GM21515 (cell line): ENCODE data around the gene ATP5MC2.
"Not testable (repeated sequence)": the region's sequence is repeated elsewhere in the genome, so short reads cannot be mapped to it uniquely, and the experiment has no call there.

Source experiments
- ATAC-seq: cut with Tn5 transposase; IDR thresholded peaks from one replicate; pipeline ENCODE4 v1.9.1; 2021; ENCODE audit not compliant: unreplicated experiment

ATP5MC2 gene

DNA sequence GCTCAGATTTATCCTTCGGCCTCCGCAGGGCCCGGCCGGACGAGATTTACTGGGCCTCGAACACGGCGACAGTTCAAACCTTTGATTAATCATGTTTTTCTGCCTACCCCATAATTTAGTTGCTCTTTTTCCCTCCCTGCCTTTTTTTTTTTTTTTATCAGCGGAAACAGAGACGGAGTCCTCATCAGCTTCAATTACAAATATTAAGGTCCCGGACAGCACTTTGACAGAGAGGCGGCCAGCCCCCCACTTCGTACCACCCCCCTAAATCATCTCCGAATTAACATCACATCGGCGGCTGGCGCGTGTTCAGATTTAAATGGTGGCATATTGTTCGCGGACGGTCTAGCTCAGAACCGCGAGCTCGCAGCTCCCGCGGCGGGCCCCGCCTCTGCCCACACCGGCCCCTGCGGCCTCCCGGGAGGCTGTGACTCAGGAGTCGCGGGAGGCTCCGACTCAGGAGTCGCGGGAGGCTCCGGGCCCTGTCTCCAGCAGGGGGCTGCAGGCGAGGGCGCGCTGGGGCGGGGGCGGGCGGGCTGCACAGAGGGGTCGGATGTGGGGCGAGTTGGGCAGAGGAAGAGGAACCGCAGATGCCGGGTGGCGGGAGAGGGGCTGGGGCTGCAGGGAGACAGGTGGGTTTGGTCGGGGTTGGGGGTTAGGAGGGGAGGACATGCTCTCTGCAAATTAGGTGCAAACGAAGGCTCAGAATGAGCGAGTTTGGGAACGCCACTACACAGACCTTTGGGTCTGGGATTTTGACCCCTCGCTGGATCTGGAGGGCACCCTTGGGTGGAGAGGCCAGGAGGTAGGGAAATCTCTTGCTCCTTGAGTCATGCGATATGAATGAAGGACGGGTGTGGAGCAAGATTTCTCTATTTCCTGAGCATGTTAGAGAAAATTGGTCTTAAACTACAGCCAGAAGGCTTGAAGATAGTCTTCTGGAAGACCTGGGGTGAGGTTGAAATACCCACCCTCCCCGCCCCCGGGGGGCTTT lies 19.6 kb upstream of the ATP5MC2 start:
- no peak for ATAC-seq

GRCh38 chr12:53694756-53695151 lies 18.9 kb upstream of the ATP5MC2 start:
- ATAC-seq: no peak

DNA sequence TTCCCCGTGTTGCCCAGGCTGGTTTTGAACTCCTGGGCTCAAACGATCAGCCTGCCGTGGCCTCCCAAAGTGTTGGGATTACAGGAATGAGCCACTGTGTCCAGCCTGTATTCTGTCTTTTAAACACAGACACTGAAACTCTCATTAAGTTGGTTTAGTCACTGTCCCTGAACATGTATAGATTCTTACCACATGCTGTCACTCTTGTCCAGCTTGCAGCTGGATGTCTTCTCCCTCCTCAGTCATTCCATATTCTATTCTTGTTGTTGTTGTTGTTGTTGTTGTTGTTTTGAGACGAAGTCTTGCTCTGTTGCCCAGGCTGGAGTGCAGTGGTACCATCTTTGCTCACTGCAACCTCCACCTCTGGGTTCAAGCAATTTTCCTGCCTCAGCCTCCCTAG lies 12.3 kb upstream of the ATP5MC2 start:
- ATAC-seq: no peak

DNA sequence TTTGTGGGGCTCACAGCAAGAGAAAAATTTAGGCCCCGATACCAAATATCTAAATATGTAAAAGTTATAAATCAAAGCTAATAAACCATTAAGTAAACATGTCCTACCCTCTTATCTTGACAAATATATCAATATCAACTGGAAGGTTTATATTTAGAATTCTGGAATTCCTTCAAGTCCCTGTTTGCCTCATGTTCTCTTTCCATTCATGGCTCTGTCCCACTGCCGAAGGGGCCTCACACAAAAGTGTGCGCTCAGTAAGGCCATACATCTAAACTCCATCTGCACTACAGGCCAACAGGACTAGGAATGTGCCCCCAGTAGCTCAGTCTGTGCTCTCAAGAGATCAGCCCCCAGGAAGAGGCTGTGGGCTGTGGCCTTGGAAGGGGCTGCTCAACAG lies 10.6 kb upstream of the ATP5MC2 start:
- ATAC-seq: no peak

DNA sequence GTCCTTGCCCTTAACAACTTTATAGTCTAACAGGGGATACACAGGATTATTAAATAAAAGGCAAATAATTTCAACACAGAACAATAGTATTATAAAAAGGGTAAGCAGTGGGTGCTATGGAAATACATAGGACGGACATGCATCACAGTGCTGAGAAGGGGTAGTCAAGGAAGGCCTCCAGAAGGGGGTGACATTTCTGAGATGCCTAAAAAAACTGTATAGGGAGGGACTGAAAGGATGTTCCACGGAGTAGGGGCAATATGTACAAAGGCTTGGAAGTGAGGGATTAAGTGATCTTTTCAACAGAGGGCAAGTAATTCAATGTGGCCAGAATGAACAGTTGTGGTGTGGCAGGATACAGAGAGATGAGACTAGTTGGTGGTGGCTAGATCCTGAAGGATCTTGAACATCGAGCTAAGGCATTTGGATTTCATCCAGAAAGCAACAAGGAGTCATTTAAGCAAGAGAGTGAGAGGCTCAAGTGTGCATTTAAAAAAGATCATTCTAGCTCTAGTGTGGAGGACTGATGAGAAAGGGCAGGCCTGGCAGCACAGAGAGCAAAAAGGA lies 8.9 kb upstream of the ATP5MC2 start:
- no peak for ATAC-seq

DNA sequence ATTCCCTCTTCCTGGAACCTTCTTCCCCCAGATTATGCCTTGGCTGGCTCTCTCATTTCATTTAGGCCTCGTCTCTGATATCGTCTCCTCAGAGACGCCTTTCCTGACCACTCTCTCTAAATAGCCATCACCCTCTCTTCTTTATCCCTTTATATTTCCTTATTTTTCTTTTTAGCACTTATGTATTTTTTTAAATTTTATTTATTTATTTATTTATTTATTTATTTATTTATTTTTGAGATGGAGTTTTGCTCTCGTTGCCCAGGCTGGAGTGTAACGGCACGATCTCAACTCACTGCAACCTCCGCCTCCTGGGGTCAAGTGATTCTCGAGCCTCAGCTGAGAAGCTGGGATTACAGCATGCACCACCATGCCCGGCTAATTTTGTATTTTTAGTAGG lies 8.1 kb upstream of the ATP5MC2 start:
- ATAC-seq: no peak

- ATAC-seq: no peak
Measured at GRCh38 chr12:53683494-53683893, 7.6 kb upstream of the ATP5MC2 start.

DNA sequence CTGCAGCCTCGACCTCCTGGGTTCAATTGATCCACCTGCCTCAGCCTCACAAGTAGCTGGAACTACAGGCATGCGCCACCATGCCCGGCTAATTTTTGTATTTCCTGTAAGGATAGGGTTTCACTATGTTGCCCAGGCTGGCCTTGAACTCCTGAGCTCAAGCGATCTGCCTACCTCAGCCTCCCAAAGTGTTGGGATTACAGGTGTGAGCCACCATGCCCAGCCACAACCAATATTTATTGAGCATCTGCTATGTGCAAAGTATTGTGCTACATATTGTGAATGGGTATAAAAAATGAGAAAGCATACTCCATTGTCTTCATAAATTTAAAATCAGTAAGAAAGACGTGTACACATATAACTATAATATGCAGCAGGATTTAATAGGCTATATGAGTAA lies 4.2 kb upstream of the ATP5MC2 start:
- not testable (repeated sequence) for ATAC-seq

DNA sequence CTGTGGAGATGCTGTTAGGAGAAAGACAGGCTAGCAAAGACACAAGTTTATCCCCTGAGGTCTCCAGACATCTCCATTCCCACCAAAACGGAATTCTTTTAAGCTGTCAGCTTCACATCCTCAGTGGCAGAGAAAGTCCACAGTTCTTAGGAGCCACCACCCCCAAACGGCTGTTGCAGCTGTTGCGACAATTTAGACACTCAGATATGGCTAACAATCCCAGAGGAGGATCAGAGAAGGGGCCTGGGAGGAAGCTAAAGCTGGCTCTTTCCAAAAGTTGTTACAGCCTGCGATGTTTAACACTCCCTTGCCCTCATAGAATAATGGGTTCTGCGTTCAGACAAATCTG lies 1.9 kb upstream of the ATP5MC2 start:
- ATAC-seq: no peak

- no peak for ATAC-seq
Measured at GRCh38 chr12:53677016-53677799, 1.3 kb upstream of the ATP5MC2 start.

DNA sequence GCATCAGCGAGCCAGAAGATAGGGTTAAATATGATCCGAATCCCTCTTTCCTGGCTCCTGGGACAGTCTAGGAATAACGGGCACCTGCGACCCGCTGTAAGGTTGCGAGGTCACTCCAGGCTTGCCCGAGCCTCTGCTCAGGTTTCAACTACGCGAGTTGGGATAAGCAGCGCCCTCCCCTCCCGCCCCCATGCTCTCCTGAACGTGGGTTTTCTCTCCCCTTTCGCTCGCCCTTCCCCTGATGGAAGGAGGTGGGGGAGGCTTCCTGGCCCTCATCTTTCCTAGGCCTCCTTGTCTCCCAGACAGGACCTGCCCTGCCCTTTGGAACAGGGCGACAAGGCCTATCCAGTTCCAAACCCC lies 753 bp upstream of the ATP5MC2 start:
- ATAC-seq: no peak

GRCh38 chr12:53674977-53675700 lies 744 bp downstream of the ATP5MC2 start:
- no peak for ATAC-seq

DNA sequence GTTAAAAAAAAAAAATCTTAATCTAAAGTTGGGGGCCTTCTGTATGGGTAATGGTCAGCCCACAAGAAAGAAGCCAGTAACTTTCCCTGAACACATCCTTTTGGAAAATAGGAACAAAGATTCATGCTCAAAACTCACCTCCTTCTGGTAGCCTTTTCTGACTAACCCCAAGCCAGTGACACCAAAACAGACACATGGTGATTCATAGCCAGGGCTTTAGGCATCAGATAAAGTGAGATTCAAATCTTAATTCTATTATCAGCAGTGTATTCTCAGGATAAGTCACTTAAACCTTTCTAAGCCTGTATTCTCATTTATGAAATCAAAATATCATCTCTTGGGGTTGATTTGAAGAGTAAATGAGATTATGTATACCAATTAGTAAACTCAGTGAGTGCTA lies 4.9 kb downstream of the ATP5MC2 start:
- no peak for ATAC-seq

DNA sequence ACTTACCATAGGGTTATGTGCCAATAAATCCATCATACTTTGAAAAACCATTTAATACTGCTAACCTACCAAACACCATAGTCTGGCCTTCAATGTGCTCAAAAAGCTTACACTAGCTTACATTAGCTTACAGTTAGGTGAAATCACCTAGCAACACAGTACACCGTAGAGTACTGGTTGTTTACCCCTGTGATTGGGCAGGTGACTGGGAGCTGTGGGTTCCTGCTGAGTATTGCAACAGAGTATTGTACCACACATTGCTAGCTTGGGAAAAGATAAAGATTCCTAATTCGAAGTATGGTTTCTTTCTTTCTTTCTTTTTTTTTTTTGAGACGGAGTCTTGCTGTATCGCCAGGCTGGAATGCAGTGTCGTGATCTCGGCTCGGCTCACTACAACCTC lies 5.6 kb downstream of the ATP5MC2 start:
- no peak for ATAC-seq

GRCh38 chr12:53667080-53667479 lies 8.8 kb downstream of the ATP5MC2 start:
- ATAC-seq: no peak

DNA sequence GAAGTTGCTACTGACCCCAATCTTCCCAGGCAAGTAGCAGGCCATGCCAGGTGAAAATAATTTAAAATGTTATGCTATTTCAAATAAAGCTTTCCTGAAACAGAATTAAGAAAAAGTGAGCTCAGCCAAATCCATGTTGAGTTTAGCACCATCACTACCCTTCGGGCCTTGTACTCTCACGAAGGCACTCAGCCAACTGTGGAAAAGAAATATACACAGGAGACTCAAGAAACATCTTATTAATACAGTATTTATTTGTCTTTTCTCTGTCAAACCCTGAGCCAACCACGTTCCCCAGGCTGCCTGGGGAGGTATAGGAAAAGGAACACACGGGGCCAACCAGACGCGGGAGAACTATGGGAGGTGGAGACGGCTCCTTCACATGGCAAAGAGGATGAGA lies 10.9 kb downstream of the ATP5MC2 start:
- no peak for ATAC-seq

- no peak for ATAC-seq
Measured at GRCh38 chr12:53664191-53664590, 11.7 kb downstream of the ATP5MC2 start.

DNA sequence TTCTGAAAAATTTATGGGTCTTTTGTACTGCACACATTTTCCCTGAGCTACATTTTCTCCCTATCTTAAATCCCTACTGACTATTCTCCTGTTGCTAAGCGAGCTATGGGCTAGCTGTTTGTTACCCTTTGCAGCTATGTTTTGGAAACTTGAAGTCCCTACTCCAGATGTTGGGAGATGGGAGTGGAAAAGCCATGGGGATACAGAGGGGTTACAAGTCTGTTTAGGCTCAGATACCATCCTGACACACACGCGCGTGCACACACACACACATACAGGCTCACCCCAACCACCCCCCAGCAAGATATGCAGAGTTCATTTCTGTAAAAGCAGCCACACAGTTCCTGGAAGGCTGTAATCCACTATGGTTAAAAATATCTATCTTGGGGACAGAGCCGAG lies 15.8 kb downstream of the ATP5MC2 start:
- ATAC-seq: no peak

DNA sequence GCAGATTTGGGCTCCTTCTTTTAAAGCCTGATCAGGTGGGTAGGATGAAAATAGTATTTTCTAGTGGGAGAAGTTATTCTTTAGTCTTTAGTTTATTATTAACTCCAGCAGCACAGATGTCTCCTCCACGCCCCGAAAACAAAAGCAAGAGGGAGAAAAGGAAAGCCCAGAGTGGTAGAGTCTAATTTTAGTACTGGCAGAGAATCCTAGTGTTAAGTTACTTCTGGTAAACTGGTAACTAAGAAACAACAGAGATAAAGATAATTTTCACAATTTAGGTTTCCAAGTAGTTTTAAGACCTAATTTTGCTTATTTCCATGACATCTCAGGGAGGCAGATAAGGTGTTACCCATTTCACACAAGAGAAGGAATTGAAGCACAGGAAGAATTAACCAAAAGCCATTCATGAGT lies 16.3 kb downstream of the ATP5MC2 start:
- ATAC-seq: no peak

DNA sequence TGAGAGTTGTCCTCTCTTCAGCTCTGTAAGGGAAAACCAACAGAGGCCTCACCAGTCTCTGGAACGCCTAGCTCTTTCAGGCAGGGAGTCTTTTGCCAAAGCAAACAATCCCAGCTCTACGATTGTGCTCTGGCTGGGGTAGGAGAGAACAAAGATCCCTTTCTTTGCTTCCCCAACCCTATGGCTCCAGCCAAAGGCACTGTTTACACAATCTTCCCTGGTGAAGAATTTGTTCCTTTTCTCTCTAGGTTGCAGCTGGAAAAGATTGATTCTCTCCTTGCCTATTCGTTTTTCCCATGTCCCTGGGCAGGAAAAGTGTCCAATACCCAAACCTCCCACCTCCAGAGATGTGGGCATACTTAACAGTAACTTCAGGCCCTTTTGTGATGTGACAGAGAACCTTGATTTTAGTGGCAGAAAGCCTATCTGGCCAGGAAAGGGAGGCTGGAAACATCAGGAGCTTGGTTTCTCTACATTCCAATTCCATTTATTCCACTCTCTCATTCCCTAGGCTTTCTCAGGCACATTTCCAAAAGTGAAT lies 16.8 kb downstream of the ATP5MC2 start:
- no peak for ATAC-seq

GRCh38 chr12:53657041-53657440 lies 18.8 kb downstream of the ATP5MC2 start:
- ATAC-seq: no peak
